ENCODE data around the gene RALGPS1. TPM values are rescaled to one million over a fixed set of nuclear protein-coding genes. Genes with fewer than 3 reads are reported as not detected.

The RALGPS1 gene
- total RNA-seq, 2 donors from 2014 or later, result 7.6 to 18.5 TPM

DNA sequence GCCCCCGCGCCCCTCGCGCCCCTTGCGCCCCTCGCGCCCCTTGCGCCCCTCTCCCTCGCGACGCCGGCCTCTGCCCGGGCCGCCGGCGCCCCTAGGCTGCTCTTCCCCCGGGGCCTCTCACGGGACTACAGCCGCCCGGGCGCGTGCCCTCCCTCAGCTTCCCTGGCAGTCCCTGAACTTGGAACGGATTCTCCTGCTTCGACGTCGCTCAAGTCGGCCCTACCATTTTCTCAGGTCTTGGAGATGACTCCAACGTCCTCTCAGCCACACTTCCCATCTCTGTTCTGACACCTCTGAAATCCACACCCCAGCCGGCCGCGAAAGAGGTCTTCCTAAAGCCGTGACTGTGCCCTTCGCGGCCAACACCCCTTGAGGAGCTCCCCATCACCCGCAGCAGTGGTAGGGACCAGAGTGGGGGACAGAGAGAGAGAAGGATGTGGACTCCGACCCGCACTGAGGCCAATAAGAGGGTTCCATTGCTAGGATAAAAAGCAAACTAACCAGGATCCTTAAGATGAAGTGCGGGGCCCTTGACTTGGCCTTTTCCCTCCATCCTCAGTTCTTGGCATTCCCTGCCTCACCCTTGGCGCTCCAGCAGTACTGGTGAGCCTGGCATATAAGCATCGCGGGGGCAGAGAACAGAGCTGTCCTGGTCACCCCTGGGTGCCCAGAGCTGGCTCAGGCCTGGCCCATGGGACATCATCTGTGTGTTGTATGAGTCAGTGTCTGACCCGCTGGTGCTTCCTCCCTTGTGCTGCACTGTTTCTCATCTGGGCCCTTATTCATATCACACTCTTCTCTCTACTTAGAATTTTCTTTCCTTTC, 311.4 kb downstream of the RALGPS1 start:
- peaks cover 17 to 47% of the 10 kb centered on the region in 2 donors for H3K4me1 ChIP-seq (ENCODE audit: control insufficient read depth in 1 of 2, low read depth in 2 of 2)
- no peak for DNase-seq (ENCODE audit: low spot score)
- H3K9me3 ChIP-seq, result no peaks in the 10 kb centered on the region
- H3K36me3 ChIP-seq, result no peaks in the 10 kb centered on the region
- TF ChIP-seq, protein P1, sequence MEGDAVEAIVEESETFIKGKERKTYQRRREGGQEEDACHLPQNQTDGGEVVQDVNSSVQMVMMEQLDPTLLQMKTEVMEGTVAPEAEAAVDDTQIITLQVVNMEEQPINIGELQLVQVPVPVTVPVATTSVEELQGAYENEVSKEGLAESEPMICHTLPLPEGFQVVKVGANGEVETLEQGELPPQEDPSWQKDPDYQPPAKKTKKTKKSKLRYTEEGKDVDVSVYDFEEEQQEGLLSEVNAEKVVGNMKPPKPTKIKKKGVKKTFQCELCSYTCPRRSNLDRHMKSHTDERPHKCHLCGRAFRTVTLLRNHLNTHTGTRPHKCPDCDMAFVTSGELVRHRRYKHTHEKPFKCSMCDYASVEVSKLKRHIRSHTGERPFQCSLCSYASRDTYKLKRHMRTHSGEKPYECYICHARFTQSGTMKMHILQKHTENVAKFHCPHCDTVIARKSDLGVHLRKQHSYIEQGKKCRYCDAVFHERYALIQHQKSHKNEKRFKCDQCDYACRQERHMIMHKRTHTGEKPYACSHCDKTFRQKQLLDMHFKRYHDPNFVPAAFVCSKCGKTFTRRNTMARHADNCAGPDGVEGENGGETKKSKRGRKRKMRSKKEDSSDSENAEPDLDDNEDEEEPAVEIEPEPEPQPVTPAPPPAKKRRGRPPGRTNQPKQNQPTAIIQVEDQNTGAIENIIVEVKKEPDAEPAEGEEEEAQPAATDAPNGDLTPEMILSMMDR (IDR thresholded peaks at IDR 0.05), result no peak
- no peaks in the 10 kb centered on the region for H3K27me3 ChIP-seq (replicated peaks; ENCODE audit: insufficient read depth)
- no peak for ATAC-seq (ENCODE audit: insufficient number of reproducible peaks, low FRiP score, low read depth)
- H3K27ac ChIP-seq, result peak overlapping the region; percentile 83 to 90
- H3K4me3 ChIP-seq, result peak overlapping the region; percentile 88

GRCh38 chr9:127229691-127230417, 315.3 kb downstream of the RALGPS1 start:
- Histone ChIP-seq H3K9me3 (no peaks in the 10 kb centered on the region), H3K36me3 (no peaks in the 10 kb centered on the region), H3K4me3 (no peak overlapping the region), H3K27me3 (replicated peaks; ENCODE audit: insufficient read depth) (no peaks in the 10 kb centered on the region), H3K27ac (peak overlapping the region; percentile 52 to 58), H3K4me1 (ENCODE audit: control insufficient read depth in 1 of 2, low read depth in 2 of 2) (peaks cover 37 to 74% of the 10 kb centered on the region in 2 donors)
- DNase-seq (ENCODE audit: low spot score), result no peak
- TF ChIP-seq, protein P1 (IDR thresholded peaks at IDR 0.05), result no peak
- ATAC-seq (ENCODE audit: insufficient number of reproducible peaks, low FRiP score, low read depth), result no peak

GRCh38 chr9:127231666-127232065, 317.1 kb downstream of the RALGPS1 start:
- TF ChIP-seq, protein P1 (IDR thresholded peaks at IDR 0.05), result no peak
- peaks cover 33 to 83% of the 10 kb centered on the region in 2 donors for H3K4me1 ChIP-seq (ENCODE audit: control insufficient read depth in 1 of 2, low read depth in 2 of 2)
- DNase-seq (ENCODE audit: low spot score), result no peak
- H3K27me3 ChIP-seq (replicated peaks; ENCODE audit: insufficient read depth), result no peaks in the 10 kb centered on the region
- H3K9me3 ChIP-seq, result no peaks in the 10 kb centered on the region
- H3K36me3 ChIP-seq, result no peaks in the 10 kb centered on the region
- peak overlapping the region in 1 of 2 donors; percentile 69 for H3K27ac ChIP-seq
- no peak overlapping the region for H3K4me3 ChIP-seq
- ATAC-seq (ENCODE audit: insufficient number of reproducible peaks, low FRiP score, low read depth), result no peak

GRCh38 chr9:127232833-127233549, 318.4 kb downstream of the RALGPS1 start:
- DNase-seq (ENCODE audit: low spot score) (no peak), ATAC-seq (ENCODE audit: insufficient number of reproducible peaks, low FRiP score, low read depth) (no peak)
- TF ChIP-seq, protein P1 (IDR thresholded peaks at IDR 0.05), result no peak
- H3K27me3 ChIP-seq (replicated peaks; ENCODE audit: insufficient read depth), result no peaks in the 10 kb centered on the region
- no peaks in the 10 kb centered on the region for H3K36me3 ChIP-seq
- no peaks in the 10 kb centered on the region for H3K9me3 ChIP-seq
- H3K27ac ChIP-seq, result peak overlapping the region; percentile 59 to 69
- H3K4me1 ChIP-seq (ENCODE audit: control insufficient read depth in 1 of 2, low read depth in 2 of 2), result peaks cover 31 to 90% of the 10 kb centered on the region in 2 donors
- H3K4me3 ChIP-seq, result peak overlapping the region; percentile 42

DNA sequence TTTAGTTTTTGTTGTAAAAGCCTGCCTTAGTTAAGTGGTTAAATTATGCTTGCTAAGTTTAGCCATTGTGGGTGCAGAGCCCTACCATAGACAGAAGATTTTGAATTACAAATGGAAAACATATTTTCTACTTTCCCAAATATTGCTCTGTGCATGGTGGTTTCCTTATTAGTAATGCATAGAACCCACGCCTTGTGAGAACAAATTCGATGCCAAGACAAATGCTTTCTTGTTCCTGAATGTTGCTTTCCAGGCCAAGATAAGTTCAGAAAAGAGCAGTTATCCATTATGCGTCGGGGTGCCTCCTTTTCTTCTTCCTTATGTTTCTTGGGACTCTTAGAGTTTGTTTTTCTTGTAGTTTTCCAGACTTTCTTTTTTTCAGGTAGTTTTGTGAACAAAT, 319.0 kb downstream of the RALGPS1 start:
- TF ChIP-seq, protein P1 (IDR thresholded peaks at IDR 0.05), result no peak
- no peak for DNase-seq (ENCODE audit: low spot score)
- H3K27me3 ChIP-seq (replicated peaks; ENCODE audit: insufficient read depth), result no peaks in the 10 kb centered on the region
- peaks cover 31 to 94% of the 10 kb centered on the region in 2 donors for H3K4me1 ChIP-seq (ENCODE audit: control insufficient read depth in 1 of 2, low read depth in 2 of 2)
- ATAC-seq (ENCODE audit: insufficient number of reproducible peaks, low FRiP score, low read depth), result no peak
- H3K9me3 ChIP-seq, result no peaks in the 10 kb centered on the region
- H3K4me3 ChIP-seq, result peak overlapping the region; percentile 42
- no peaks in the 10 kb centered on the region for H3K36me3 ChIP-seq
- peak overlapping the region; percentile 59 to 69 for H3K27ac ChIP-seq
